ENCODE data around the gene SP8.

- TF ChIP-seq GATA2 (CRISPR knock-in tag; IDR thresholded peaks at IDR 0.05) (no peak), YY1 (IDR thresholded peaks at IDR 0.05; ENCODE audit: low read depth) (no peak), CTCF (IDR thresholded peaks at IDR 0.05) (no peak), TAF1 (IDR thresholded peaks at IDR 0.05; ENCODE audit: borderline replicate concordance, low read depth, low read length) (no peak), MAX (IDR thresholded peaks at IDR 0.05; ENCODE audit: low read depth) (no peak), TCF12 (IDR thresholded peaks at IDR 0.05) (no peak), MXI1 (IDR thresholded peaks at IDR 0.05; ENCODE audit: low read depth, low read length) (no peak), RXRA (IDR thresholded peaks at IDR 0.05; ENCODE audit: borderline replicate concordance, low read depth) (no peak), RFX5 (IDR thresholded peaks at IDR 0.05; ENCODE audit: low read length) (no peak), USF2 (IDR thresholded peaks at IDR 0.05; ENCODE audit: borderline replicate concordance, low read depth, low read length) (no peak), REST (IDR thresholded peaks at IDR 0.05; ENCODE audit: low read depth, low read length) (no peak)
These were observed 40.5 kb upstream of the SP8 start for GRCh38 chr7:20827172-20827571.
